ENCODE measurements around the gene VMP1.
"Not testable (repeated sequence)": the region's sequence is repeated elsewhere in the genome, so short reads cannot be mapped to it uniquely, and the experiment has no call there.

VMP1 gene

GRCh38 chr17:59873414-59873813, 166.0 kb downstream of the VMP1 start:
- DNase-seq = not testable (repeated sequence)

- DNase-seq = no peak
Observed at GRCh38 chr17:59874376-59874775, 166.9 kb downstream of the VMP1 start.

- DNase-seq = no peak
Observed at GRCh38 chr17:59876107-59876506, 168.7 kb downstream of the VMP1 start.

- DNase-seq = no peak
Observed at GRCh38 chr17:59877965-59878364, 170.5 kb downstream of the VMP1 start.

- DNase-seq = no peak
Observed at GRCh38 chr17:59878624-59879023, 171.2 kb downstream of the VMP1 start.

- no peak for DNase-seq
Observed at GRCh38 chr17:59884861-59885260, 177.4 kb downstream of the VMP1 start.

- no peak for DNase-seq
Observed at GRCh38 chr17:59888145-59888750, 180.8 kb downstream of the VMP1 start.

GRCh38 chr17:59890720-59891119, 183.3 kb downstream of the VMP1 start:
- no peak for DNase-seq
